GM06990 (cell line): Measurements from ENCODE around the gene SULF2.

Experiments used
- DNase-seq: peaks from one replicate; pipeline ENCODE4 v3.0.0-alpha.2; 2011; ENCODE audit not compliant: insufficient read length; ENCODE audit errors: extremely low read depth
- H3K27me3 ChIP-seq: replicated peaks from 2 replicates; pipeline ENCODE4 v1.6.0; 2011; ENCODE audit warnings: low read length; ENCODE audit not compliant: control insufficient read depth, insufficient read depth
- H3K36me3 ChIP-seq: 2 replicates; pipeline ENCODE4 v1.5.1; 2011; ENCODE audit warnings: low read length; ENCODE audit not compliant: control insufficient read depth, insufficient read depth
- H3K4me3 ChIP-seq: replicated peaks from 2 replicates; pipeline ENCODE4 v1.5.1; 2011; ENCODE audit warnings: low read depth, mild to moderate bottlenecking, control low read depth, low read length
- TF ChIP-seq, protein P1 (sequence below): IDR thresholded peaks from 2 replicates; pipeline ENCODE4 v1.5.1; 2011; ENCODE audit warnings: low read length, control low read depth, mild to moderate bottlenecking, inconsistent platforms; ENCODE audit not compliant: insufficient read depth, poor library complexity, severe bottlenecking

The SULF2 gene

DNA sequence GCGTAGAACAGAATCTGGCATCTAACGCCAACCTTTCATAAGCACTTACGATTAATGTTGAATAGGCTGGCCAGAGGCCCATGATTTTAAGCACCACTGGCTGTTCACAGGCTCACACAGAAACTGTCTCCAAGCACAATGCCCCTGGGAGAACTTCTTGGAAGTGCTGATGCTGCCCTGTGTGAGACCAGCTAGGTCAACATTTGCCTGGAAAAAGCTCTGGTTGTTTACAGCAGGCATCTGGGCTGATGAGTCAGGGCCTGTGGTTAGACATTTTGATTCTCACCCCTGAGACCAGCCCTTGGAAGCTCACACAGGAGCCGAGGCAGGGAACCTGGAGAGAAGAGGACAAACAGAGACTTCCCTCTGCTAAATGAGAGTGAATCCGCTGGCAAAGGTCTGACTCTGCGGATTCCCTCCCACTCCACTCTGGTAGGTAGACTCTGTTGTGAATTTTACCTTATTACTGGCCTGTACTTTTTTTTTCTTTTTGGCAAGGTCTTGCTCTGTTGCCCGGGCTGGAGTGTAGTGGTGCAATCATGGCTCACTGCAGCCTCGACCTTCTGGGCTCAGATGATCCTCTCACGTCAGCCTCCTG lies 6.8 kb upstream of the SULF2 start:
- no peak overlapping the region for H3K4me3 ChIP-seq
- H3K27me3 ChIP-seq, result no peaks in the 10 kb centered on the region; the same call in 1 of the 2 replicates
- DNase-seq, result no peak
- H3K36me3 ChIP-seq, result no peaks in the 10 kb centered on the region
- TF ChIP-seq, protein P1, sequence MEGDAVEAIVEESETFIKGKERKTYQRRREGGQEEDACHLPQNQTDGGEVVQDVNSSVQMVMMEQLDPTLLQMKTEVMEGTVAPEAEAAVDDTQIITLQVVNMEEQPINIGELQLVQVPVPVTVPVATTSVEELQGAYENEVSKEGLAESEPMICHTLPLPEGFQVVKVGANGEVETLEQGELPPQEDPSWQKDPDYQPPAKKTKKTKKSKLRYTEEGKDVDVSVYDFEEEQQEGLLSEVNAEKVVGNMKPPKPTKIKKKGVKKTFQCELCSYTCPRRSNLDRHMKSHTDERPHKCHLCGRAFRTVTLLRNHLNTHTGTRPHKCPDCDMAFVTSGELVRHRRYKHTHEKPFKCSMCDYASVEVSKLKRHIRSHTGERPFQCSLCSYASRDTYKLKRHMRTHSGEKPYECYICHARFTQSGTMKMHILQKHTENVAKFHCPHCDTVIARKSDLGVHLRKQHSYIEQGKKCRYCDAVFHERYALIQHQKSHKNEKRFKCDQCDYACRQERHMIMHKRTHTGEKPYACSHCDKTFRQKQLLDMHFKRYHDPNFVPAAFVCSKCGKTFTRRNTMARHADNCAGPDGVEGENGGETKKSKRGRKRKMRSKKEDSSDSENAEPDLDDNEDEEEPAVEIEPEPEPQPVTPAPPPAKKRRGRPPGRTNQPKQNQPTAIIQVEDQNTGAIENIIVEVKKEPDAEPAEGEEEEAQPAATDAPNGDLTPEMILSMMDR, result no peak

DNA sequence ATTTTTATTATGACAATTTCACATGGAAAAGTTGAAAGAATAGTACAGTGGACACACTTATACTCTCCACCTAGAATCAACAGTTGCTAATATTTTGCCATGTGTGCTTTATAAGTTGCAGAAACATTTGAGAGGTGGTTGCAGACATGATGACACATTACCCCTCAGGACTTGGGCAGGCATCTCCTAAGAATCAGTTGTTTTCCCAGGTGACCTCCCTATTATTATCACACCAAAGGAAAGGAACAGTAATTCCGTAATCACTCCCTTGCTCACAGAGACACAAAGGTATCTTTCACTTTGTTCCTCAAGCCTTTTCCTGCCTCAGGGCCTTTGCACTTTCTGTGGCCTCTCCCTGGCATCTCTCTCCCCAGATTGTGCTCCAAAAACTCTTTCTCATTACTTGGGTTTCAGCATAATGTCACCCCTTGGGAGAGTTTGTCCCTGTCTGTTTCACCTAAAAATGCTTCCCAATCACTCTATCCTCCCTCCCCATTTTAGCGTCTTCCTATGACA lies 5.9 kb upstream of the SULF2 start:
- TF ChIP-seq, protein P1, result no peak

DNA sequence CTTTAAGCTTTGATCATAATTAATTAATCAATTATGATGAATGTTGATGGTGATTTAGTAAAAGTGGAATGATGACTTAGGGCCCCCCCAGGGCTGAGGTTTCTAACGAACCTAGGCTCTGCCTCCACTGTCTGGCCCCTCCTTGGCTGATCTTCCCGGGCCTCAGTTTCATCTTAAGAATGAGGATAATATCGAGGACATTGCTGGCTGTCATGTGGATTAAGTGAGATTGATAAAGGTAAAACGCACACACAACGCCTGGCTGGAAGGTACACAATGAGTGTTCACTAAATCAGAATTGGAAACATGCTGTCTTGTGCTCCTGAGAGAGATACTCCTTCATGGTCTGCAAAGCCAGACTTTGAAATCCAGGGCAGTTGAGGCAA lies 5.3 kb upstream of the SULF2 start:
- Histone ChIP-seq H3K4me3 (no peak overlapping the region), H3K27me3 (no peaks in the 10 kb centered on the region; the same call in 1 of the 2 replicates), H3K36me3 (no peaks in the 10 kb centered on the region)
- TF ChIP-seq, protein P1, result no peak
- DNase-seq, result no peak

More for the DNA sequence above, 5.9 kb upstream of the SULF2 start:
- Histone ChIP-seq H3K4me3 (no peak overlapping the region), H3K27me3 (no peaks in the 10 kb centered on the region; the same call in 1 of the 2 replicates), H3K36me3 (no peaks in the 10 kb centered on the region)
- no peak for DNase-seq

DNA sequence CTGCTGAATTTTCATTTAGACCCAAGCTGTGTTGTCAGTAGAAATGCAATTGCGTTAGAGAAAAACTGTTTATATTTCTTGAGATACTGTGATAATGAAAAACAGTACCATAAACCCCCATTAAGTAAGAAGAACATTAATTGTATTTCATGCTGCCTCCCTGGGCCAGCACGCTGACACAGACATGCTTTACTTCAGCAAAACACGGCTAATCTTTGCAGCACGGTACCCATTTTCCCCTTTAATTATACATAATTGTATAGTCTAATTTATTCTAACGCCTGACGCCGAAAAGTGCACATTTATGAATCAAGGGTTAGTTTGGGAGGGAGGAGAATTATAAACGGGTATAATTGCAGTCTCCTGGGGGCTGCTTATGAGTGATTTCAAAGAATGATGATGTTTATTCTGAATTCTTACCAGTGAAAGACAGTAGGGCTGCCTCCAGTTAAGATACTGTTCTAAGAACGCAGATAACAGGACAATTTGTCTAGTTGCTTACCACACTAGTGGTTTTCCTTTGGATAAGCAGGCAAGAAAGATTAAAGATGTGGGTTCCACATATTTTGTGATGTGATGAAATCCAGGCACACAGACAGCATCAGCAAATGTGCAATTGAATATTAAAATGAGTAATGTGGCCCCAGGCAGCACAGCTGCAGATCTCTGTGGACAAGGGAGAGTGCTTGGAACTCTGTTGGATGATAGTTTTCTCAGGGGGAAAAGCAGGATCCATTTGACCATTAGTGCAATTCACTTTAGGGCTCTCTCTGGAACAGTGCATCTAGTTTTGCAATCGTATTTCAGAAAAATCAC lies 4.7 kb upstream of the SULF2 start:
- Histone ChIP-seq H3K4me3 (no peak overlapping the region), H3K27me3 (no peaks in the 10 kb centered on the region; the same call in 1 of the 2 replicates), H3K36me3 (no peaks in the 10 kb centered on the region)
- DNase-seq, result no peak
- TF ChIP-seq, protein P1, result no peak

DNA sequence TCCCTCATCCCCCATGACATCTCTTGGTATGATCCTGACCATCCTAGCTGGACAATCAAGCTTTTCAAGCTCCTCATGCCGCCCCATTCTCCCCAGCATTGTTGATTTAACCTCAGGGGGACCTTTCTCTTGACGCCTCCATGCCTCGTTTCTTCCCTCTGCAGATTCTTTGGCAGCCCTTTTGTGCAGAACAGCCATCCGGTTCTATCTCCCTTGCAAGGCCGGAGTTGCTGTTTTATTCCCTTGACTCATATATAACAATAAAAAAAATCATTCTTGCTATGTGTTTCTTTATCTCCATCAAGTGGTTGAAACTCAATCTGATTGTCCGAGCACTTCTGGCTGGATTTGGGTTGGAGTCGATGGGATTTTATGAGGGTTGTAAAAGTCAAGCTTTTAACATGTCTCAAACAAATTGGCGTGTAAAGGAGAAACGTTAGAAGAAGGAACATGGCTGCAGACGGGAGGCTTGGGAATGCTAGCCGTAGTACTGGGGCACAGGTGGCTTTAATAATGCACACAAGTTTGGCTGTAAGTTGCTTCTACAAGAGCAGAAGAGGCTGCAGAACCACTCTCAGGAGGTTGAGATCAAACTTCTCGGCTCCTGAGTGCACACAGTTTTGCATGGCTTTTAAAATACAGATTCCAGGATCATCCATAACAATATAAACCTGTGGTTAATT lies 3.9 kb upstream of the SULF2 start:
- H3K36me3 ChIP-seq, result no peaks in the 10 kb centered on the region
- no peak overlapping the region for H3K4me3 ChIP-seq
- TF ChIP-seq, protein P1, result no peak
- H3K27me3 ChIP-seq, result no peaks in the 10 kb centered on the region; the same call in 1 of the 2 replicates
- no peak for DNase-seq
